Posterior cingulate gyrus (tissue), 11 donors: ENCODE results near the gene NAPEPLD.
"Not testable (repeated sequence)": the region's sequence is repeated elsewhere in the genome, so short reads cannot be mapped to it uniquely, and the experiment has no call there.

Experiments
- DNase-seq, 10 donors: peaks; one replicate each; pipeline versions ENCODE4 v3.0.0 to v3.0.0-alpha.2; 2020 to 2021; ENCODE audit warnings: mixed read lengths in 3 of 10
- intact Hi-C: fragments of 100-400 bp; cut with DNase I; formaldehyde crosslinking; loops from one replicate; pipeline ENCODE4 v1.15.1; 2023

NAPEPLD gene

DNA sequence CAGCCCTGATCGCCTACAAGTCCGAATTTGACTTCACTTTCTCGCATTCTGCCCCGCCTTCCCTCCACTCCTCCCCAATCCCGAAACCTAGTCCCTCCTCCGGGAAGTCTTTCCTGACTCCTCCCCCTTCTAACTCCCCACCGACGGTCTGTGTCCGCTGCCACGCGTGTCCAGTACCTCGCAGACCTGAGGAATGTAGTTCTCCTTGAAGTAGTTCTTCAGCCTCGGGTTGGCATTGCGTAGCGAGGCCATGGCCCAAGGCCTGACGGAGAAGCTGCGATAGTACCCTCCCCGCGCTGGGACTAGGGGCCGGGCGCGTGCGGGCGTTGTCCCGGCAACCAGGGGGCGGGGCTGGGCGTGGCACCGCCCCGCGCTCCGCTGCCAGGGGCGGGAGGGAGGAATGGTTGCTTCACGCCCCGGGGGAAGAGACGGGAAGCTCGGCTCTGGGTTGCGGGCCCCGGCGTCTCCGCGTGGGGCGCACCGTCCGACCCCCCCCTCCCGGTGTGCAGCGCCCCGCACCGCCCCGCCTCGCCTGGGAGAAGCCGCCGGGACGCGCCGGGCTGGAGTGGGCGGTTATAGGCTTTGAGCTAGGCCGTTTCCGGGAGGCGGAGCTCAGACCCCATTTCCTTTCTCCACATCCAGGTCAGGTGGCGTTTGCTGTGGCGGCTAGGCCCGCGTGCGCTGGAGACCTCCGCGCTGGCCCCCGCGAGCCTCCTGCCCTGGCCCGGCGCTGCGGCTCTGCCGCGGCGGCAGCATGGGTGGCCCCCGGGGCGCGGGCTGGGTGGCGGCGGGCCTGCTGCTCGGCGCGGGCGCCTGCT lies 74.2 kb downstream of the NAPEPLD start, which contains the start of the genes ARMC10 and FBXL13:
Gene ARMC10, plus strand, starts transcription at position 622 of the 818 bp plus-strand sequence. Its CDS starts 133 bp downstream, at position 755.
Gene FBXL13, minus strand, starts transcription at position 278 of the 818 bp plus-strand sequence.
- intact Hi-C loops = loop anchor here (5.0 kb wide), 1 partner anchor 73 kb away; the partner anchor contains the start of gene NAPEPLD
- DNase-seq = peak; percentile 82 to 98 (median 88)

DNA sequence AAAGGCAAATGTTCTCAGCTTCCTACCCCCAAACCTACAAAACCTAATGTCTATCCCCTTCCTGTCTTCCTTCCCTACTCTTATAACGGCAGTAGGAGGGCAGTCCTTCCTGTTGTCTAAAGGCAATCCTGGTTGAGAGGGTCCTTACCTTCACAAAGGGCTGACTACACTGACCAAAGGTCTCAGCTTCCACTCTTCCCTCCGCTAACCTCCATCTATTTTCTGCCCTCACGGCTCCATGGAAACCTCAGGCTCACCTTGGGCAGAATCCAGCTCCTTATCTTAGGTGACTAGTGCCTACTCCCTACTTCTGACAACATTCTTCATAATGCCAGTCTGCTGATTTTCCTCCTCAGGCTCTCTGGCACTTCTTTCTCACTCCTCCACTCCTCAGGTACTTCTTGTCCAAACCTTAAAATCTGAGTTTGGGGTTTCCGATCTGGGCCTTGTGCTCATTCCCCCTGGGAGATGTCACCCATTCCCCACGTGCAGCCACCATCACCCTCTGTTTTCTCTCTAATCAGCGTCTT lies 74.8 kb downstream of the NAPEPLD start:
- intact Hi-C loops = no loop called here

DNA sequence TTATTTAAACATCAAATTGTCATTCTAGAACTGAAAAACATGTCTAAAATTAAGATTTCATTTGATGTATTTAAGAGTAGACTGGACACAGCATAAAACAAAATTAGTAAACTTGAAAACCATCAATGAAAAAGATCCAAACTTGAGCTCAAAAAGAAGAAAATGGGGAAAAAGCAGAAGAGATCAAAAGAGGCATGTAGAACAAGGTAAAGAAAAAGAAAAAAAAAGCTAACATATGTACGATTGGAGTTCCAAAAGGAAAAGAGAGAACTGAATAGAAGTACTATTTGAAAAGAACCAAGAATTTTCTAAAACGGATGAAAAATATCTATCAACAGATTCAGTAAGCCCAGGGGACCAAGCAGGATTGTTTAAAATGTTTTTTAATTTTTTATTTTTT lies 77.9 kb downstream of the NAPEPLD start:
- DNase-seq = no peak
- intact Hi-C loops = no loop called here

More for the DNA sequence above, 74.8 kb downstream of the NAPEPLD start:
- DNase-seq = no peak

DNA sequence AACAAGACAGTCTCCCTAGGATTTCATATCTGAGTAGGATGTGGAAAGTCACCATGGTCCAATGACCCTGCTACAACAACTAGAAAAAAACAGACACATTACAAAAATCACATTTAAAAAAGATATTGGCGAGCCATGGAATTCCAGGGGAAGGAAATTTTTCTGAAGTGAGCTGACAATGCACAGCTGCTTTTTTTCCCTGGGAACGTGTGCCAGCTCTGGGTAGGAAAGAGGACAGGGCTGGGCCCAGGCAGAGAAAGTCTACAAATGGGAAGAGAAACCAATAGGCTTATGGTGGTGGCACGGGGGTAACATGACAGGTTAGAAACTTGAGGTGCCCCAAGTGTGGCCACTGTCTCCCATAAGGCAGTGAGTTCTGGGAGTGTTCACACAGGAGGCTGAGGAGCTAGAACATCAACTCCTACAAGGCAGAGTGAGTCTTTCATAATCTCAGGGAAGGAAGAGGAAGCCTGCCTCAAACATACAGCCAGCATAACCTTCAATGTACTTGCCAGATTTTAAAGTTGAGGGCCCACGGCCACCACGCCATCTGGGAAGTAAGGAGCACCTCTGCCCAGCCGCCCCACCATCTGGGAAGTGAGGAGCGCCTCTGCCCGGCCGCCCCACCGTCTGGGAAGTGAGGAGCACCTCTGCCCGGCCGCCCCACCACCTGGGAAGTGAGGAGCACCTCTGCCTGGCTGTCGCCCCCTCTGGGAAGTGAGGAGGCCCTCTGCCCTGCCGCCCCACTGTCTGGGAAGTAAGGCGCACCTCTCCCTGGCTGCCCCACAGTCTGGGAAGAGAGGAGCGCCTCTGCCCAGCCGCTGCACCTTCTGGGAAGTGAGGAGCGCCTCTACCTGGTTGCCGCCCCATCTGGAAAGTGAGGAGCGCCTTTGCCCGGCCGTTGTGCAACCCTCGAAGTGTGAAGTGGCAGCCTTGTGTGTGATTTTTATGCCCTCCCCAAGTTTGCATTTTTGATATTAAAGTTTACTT lies 80.2 kb downstream of the NAPEPLD start:
- DNase-seq = peak in 2 of 10 donors; percentile 57 to 66
- intact Hi-C loops = no loop called here

DNA sequence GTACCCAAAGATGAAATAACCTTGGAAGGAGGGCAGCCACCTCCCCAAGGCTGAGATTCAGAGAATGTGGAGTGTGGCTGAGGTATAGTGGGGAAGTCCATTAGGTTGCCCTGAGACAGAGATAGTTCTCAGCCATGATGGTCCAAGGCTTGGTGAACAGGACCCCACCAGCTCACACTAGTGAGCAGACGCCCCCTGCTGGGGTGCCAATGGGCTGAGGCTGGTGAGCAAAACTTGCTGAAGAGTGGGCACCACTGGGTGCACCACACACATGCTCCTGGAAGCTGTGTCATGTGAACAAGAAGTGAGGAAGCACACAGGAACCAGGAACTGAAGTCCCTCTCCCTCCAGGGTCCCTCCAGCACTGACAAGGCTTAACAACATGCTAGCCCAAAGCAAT lies 83.2 kb downstream of the NAPEPLD start:
- intact Hi-C loops = no loop called here

DNA sequence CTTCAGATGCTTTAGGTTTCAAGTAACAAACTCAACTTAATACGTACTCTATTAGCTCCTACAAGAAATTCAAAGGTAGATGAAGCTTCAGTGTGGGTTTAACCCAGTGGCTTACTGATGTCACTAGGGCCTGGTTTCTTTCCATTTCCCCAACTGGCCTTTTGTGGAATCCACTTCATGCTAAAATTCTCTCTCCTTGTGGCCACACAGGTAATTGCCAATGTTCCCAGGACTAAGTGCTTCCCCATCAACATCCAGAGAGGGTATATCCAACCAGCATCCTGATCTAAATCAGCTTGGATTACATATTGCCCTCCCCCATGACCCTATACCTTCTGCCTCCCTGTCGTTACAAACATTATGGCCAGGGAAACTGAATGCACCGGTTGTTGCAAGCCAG lies 85.0 kb downstream of the NAPEPLD start:
- intact Hi-C loops = no loop called here
- no peak for DNase-seq

More for the DNA sequence above, 83.2 kb downstream of the NAPEPLD start:
- peak in 3 of 10 donors; percentile 23 to 72 (median 48) for DNase-seq

DNA sequence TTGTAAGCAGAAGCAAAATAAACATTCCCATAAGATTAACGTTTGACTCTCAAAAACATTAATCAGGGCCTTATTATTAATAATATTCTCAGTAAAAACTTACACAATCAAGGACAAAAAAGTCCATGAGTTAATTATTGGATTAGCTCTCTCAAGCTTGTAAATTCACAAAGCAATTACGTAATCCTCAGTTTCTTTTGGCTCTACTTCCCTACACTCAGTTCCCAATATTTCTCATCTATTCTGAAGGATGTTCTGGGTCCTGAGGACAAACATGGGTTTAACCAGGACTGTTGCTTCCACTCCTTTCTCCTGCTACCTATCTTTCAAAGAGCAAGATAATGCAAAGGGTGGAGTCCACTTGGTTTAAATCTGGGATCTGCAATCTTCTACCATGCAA lies 89.4 kb downstream of the NAPEPLD start:
- DNase-seq = no peak
- intact Hi-C loops = no loop called here

DNA sequence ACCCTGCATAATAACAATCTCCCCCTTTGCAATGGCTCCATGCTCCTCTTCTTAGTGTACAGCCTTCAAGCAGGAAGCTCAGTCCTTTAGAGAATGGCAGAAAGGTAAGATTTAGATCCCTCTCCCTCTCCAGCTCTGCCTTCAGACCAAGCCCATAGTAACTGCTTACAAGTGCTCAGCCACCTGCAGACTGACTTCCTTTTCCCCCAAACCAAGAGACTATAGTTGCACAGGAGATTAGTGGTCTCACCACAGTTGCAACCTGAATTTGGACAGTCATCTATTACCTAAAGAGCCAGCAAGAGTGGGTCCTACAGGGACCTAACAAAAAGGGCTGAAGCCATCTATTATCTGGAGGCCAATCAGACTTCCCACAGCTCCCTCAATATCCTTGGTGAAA lies 90.8 kb downstream of the NAPEPLD start:
- DNase-seq = no peak
- intact Hi-C loops = no loop called here

DNA sequence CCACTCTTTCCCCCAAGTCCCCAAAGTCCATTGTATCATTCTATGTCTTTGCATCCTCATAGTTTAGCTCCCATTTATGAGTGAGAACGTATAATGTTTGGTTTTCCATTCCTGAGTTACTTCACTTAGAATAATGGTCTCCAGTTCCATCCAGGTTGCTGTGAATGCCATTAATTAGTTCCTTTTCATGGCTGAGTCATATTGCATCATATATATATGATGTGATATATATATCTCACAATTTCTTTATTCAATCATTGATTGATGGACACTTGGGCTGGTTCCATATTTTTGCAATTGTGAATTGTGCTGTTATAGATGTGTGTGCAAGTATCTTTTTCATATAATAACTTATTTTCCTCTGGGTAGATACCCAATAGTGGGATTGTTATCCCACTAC lies 92.9 kb downstream of the NAPEPLD start:
- intact Hi-C loops, DNase-seq: not testable (repeated sequence)

DNA sequence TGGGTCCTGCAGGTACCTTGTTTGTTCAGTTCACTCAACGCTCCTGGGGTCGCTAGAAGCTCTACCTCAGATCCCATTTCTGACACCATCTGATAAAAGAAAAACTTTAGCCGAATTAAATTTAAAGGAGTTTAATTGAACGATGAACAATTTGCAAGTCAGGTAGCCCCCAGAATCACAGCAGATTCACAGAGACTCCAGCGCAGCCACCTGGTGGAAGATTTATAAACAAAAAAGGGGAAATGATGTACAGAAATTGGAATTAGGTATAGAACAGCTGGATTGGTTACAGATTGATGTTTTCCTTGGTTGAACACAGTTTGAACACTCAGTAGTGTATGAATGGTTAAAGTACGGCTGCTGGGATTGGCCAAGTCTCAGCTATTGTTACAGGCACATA lies 97.4 kb downstream of the NAPEPLD start:
- DNase-seq = no peak
- intact Hi-C loops = no loop called here
